A549 (cell line): Measurements from ENCODE around the gene HSPB2.

ENCODE experiments used
- BHLHE40 ChIP-seq: IDR thresholded peaks from 2 replicates; pipeline ENCODE4 v1.6.1; 2012; ENCODE audit warnings: low read depth, low read length, inconsistent platforms
- CTCF ChIP-seq: fragments of >200 bp; sonication (Bioruptor Twin); formaldehyde crosslinking; IDR thresholded peaks from 3 replicates; pipeline ENCODE4 v1.5.1; 2016
- E2F6 ChIP-seq: IDR thresholded peaks from 2 replicates; pipeline ENCODE4 v1.6.1; 2012; ENCODE audit warnings: low read depth, borderline replicate concordance
- ELK1 ChIP-seq: fragments of 150-350 bp; IDR thresholded peaks from 2 replicates; pipeline ENCODE4 v1.6.1; 2014; ENCODE audit warnings: low read depth, mild to moderate bottlenecking, low read length
- JUN ChIP-seq, 2 experiments: fragments of >200 bp; sonication (Bioruptor Twin); formaldehyde crosslinking; IDR thresholded peaks; 2 replicates in 1 of 2; 3 replicates in 1 of 2; pipeline ENCODE4 v1.6.1; 2016 to 2017
- KDM1A ChIP-seq: fragments of 200-600 bp; sonication (generic); IDR thresholded peaks from 2 replicates; pipeline ENCODE4 v1.6.1; 2016; ENCODE audit warnings: low read depth, mild to moderate bottlenecking
- KDM5A ChIP-seq: fragments of 200-600 bp; sonication (generic); IDR thresholded peaks from 2 replicates; pipeline ENCODE4 v1.6.1; 2016; ENCODE audit warnings: antibody characterized with exemption, mild to moderate bottlenecking
- MAZ ChIP-seq: fragments of 150-350 bp; IDR thresholded peaks from 2 replicates; pipeline ENCODE4 v1.6.1; 2014; ENCODE audit warnings: antibody characterized with exemption, low read depth, low read length, borderline replicate concordance
- NR3C1 ChIP-seq: fragments of >200 bp; sonication (Bioruptor Twin); formaldehyde crosslinking; IDR thresholded peaks from 3 replicates; pipeline ENCODE4 v1.6.1; 2017
- POLR2A ChIP-seq: IDR thresholded peaks from 2 replicates; pipeline ENCODE4 v1.6.1; 2012; ENCODE audit warnings: mild to moderate bottlenecking, low read length
- RAD21 ChIP-seq, 2 experiments: fragments of >200 bp in 1 of 2; sonication (Bioruptor Twin) in 1 of 2; formaldehyde crosslinking in 1 of 2; IDR thresholded peaks in 1 of 2; conservative IDR thresholded peaks in 1 of 2; 2 replicates in 1 of 2; 3 replicates in 1 of 2; pipeline ENCODE4 v1.6.1; 2012 to 2018; ENCODE audit warnings: inconsistent platforms in 1 of 2
- SMC3 ChIP-seq: fragments of >200 bp; sonication (Bioruptor Twin); formaldehyde crosslinking; IDR thresholded peaks from 3 replicates; pipeline ENCODE4 v1.6.1; 2018; ENCODE audit warnings: inconsistent platforms
- ZNF302 ChIP-seq: fragments of 250-450 bp; sonication (Bioruptor Pico); IDR thresholded peaks from 2 replicates; pipeline ENCODE4 v1.9.0; 2021; ENCODE audit warnings: inconsistent platforms, mild to moderate bottlenecking, moderate library complexity

- TF ChIP-seq CTCF (no peak), POLR2A (no peak), KDM5A (no peak), ZNF302 (CRISPR knock-in tag) (no peak), SMC3 (no peak), RAD21 (conservative IDR thresholded peaks at IDR 0.05 in 1 of 2, IDR thresholded peaks at IDR 0.05 in 1 of 2) (no peak), ELK1 (no peak), MAZ (no peak), KDM1A (no peak), JUN (IDR thresholded peaks at IDR 0.05) (no peak), NR3C1 (no peak), E2F6 (no peak), BHLHE40 (no peak)
Measured at GRCh38 chr11:111879637-111879960, 32.9 kb upstream of the HSPB2 start.
